K562 (cell line): Measurements from ENCODE around the gene POMGNT1. TPM values are rescaled to one million over a fixed set of nuclear protein-coding genes. Genes with fewer than 3 reads are reported as not detected.

Source experiments
- ATAC-seq: fragments of 200-7000 bp; cut with Tn5 transposase; 3 replicates; pipeline ENCODE4 v1.9.1; 2020; ENCODE audit warnings: moderate library complexity
- BruUV-seq: library from RNA; stranded (reverse); fragments of 400-500 nt; replicated peaks from 2 replicates; lab custom pipeline; 2021; lab: Mats Ljungman, UMichigan
- CTCF ChIA-PET: fragments of 300-600 bp; formaldehyde crosslinking; extraction: SDS; loops from one replicate; lab custom pipeline; 2021; ENCODE audit warnings: low intra/inter-chr PET ratio; lab: Yijun Ruan, JAX
- POLR2A ChIA-PET: fragments of 300-600, 350-650 bp; sonication (Branson Sonifier 250); formaldehyde crosslinking; extraction: SDS; loops from one replicate; lab custom pipeline; 2021; ENCODE audit warnings: antibody characterized with exemption, inconsistent platforms; lab: Yijun Ruan, JAX
- DNase-seq, 4 experiments: peaks; one replicate each; pipeline versions ENCODE4 v3.0.0 to v3.0.0-alpha.2; 2011 to 2018; ENCODE audit warnings: low spot score in 3 of 4, mixed read lengths in 3 of 4; ENCODE audit errors: extremely low read depth in 1 of 4
- FAIRE-seq: peaks from 2 replicates; lab custom pipeline; 2011; peaks lifted over from hg19 to GRCh38; lab: Jason Lieb, UNC
- H2AFZ ChIP-seq: 2 replicates; pipeline ENCODE4 v1.6.0; 2011; ENCODE audit warnings: low read depth, low read length, control low read depth, inconsistent platforms
- H3K27ac ChIP-seq: fragments of 200-600 bp; 3 replicates; pipeline ENCODE4 v1.8.0; 2011; ENCODE audit warnings: low read depth, mild to moderate bottlenecking, control low read depth, inconsistent platforms, low read length, moderate library complexity, mixed read lengths; ENCODE audit errors: extremely low read depth
- H3K27me3 ChIP-seq, 2 experiments: fragments of 300-600 bp in 1 of 2; 2 replicates in 1 of 2; 3 replicates in 1 of 2; pipeline versions ENCODE4 v1.6.0 to v1.8.0; 2011; ENCODE audit warnings: inconsistent platforms in 2 of 2, low read length in 2 of 2, mild to moderate bottlenecking in 1 of 2, mixed read lengths in 1 of 2, moderate library complexity in 1 of 2; ENCODE audit not compliant: control insufficient read depth in 2 of 2, insufficient read depth in 2 of 2
- H3K36me3 ChIP-seq: fragments of 300-600 bp; 3 replicates; pipeline ENCODE4 v1.8.0; 2011; ENCODE audit warnings: mild to moderate bottlenecking, low read length, inconsistent platforms; ENCODE audit not compliant: control insufficient read depth, insufficient read depth
- H3K4me1 ChIP-seq, 2 experiments: fragments of 200-600 bp in 1 of 2; replicated peaks in 1 of 2; 2 replicates in 1 of 2; 3 replicates in 1 of 2; pipeline versions ENCODE4 v1.5.1 to v1.8.0; 2011; ENCODE audit warnings: inconsistent platforms in 2 of 2, low read length in 2 of 2, mild to moderate bottlenecking in 1 of 2, mixed read lengths in 1 of 2, moderate library complexity in 1 of 2; ENCODE audit not compliant: control insufficient read depth in 2 of 2, insufficient read depth in 2 of 2
- H3K4me2 ChIP-seq: 2 replicates; pipeline ENCODE4 v1.6.1; 2011; ENCODE audit warnings: low read length, control low read depth, inconsistent platforms, mixed read lengths; ENCODE audit not compliant: insufficient read depth
- H3K4me3 ChIP-seq: fragments of 200-600 bp; sonication (generic), shearing (Covaris generic); 2 replicates; pipeline ENCODE4 v1.5.1; 2016; ENCODE audit warnings: control low read depth, inconsistent platforms
- H3K79me2 ChIP-seq: fragments of 200-600 bp; 3 replicates; pipeline ENCODE4 v1.8.0; 2011; ENCODE audit warnings: low read length, inconsistent platforms; ENCODE audit not compliant: control insufficient read depth, insufficient read depth
- H3K9ac ChIP-seq, 2 experiments: 2 replicates each; pipeline versions ENCODE4 v1.6.0 to v1.6.1; 2011; ENCODE audit warnings: low read depth in 2 of 2, low read length in 2 of 2, control low read depth in 1 of 2, inconsistent platforms in 1 of 2, mild to moderate bottlenecking in 1 of 2, mixed read lengths in 1 of 2; ENCODE audit not compliant: insufficient read depth in 1 of 2
- H3K9me1 ChIP-seq: one replicate; pipeline ENCODE4 v1.6.0; 2011; ENCODE audit warnings: inconsistent platforms, mild to moderate bottlenecking, low read length, moderate library complexity; ENCODE audit not compliant: control insufficient read depth, insufficient read depth
- H3K9me3 ChIP-seq: replicated peaks from 2 replicates; pipeline ENCODE4 v1.5.1; 2011; ENCODE audit warnings: low read depth, low read length, inconsistent platforms; ENCODE audit not compliant: control insufficient read depth, insufficient read depth
- H4K20me1 ChIP-seq: replicated peaks from 2 replicates; pipeline ENCODE4 v1.6.1; 2011; ENCODE audit warnings: low read length, inconsistent platforms, mixed read lengths; ENCODE audit not compliant: control insufficient read depth, insufficient read depth
- FOXA1 ChIP-seq: fragments of 450-650 bp; IDR thresholded peaks from 2 replicates; pipeline ENCODE4 v1.6.1; 2016; ENCODE audit warnings: mild to moderate bottlenecking, borderline replicate concordance
- HMG20B ChIP-seq: fragments of 250-450 bp; sonication (Bioruptor Pico); IDR thresholded peaks from 2 replicates; pipeline ENCODE4 v1.5.0; 2021; ENCODE audit warnings: mild to moderate bottlenecking
- L3MBTL2 ChIP-seq: fragments of 450-650 bp; IDR thresholded peaks from 2 replicates; pipeline ENCODE4 v1.6.1; 2016; ENCODE audit warnings: mild to moderate bottlenecking, moderate library complexity
- LCOR ChIP-seq: sonication (generic); formaldehyde crosslinking; IDR thresholded peaks from 2 replicates; pipeline ENCODE4 v1.8.0; 2022; ENCODE audit warnings: mild to moderate bottlenecking, missing genetic modification reagents
- MCM2 ChIP-seq: fragments of 450-650 bp; IDR thresholded peaks from 2 replicates; pipeline ENCODE4 v1.6.1; 2017; ENCODE audit warnings: low read depth, mild to moderate bottlenecking
- PCBP1 ChIP-seq: fragments of 200-400 bp; formaldehyde crosslinking; IDR thresholded peaks from 2 replicates; pipeline ENCODE4 v1.6.1; 2018; ENCODE audit warnings: mild to moderate bottlenecking, low read depth, low read length; ENCODE audit not compliant: poor library complexity, severe bottlenecking
- PKNOX1 ChIP-seq: fragments of 450-650 bp; IDR thresholded peaks from 2 replicates; pipeline ENCODE4 v1.6.1; 2016
- POLR2A ChIP-seq: fragments of 450-650 bp; conservative IDR thresholded peaks from 2 replicates; pipeline ENCODE4 v1.6.1; 2016
- RBM15 ChIP-seq: fragments of 200-400 bp; formaldehyde crosslinking; IDR thresholded peaks from 2 replicates; pipeline ENCODE4 v1.6.1; 2018; ENCODE audit warnings: mild to moderate bottlenecking, low read length, moderate library complexity; ENCODE audit not compliant: insufficient read depth
- RUNX1 ChIP-seq: sonication (generic); IDR thresholded peaks from 2 replicates; pipeline ENCODE4 v1.6.1; 2016; ENCODE audit warnings: antibody characterized with exemption, low read depth
- SMAD1 ChIP-seq: fragments of 150-350 bp; IDR thresholded peaks from 2 replicates; pipeline ENCODE4 v1.6.1; 2014; ENCODE audit warnings: low read length, low read depth; ENCODE audit not compliant: partially characterized antibody
- SP2 ChIP-seq: IDR thresholded peaks from 2 replicates; pipeline ENCODE4 v1.6.1; 2011; ENCODE audit warnings: mild to moderate bottlenecking, low read depth, low read length, moderate library complexity; ENCODE audit not compliant: poor library complexity, severe bottlenecking; ENCODE audit errors: extremely low read depth
- ZFX ChIP-seq: sonication (generic); formaldehyde crosslinking; IDR thresholded peaks from 2 replicates; pipeline ENCODE4 v1.8.0; 2022; ENCODE audit warnings: mild to moderate bottlenecking, missing genetic modification reagents, moderate library complexity
- ZNF41 ChIP-seq: fragments of 250-450 bp; sonication (Bioruptor Pico); conservative IDR thresholded peaks from 2 replicates; pipeline ENCODE4 v1.4.0; 2020; ENCODE audit warnings: mild to moderate bottlenecking
- WGBS: fragments of 100-300 bp; shearing (Covaris generic); methylation state at CpG from one replicate; pipeline ENCODE4 v1.1.6; 2016; ENCODE audit warnings: low coverage, mixed read lengths; ENCODE audit not compliant: insufficient coverage; ENCODE audit errors: missing lambda C conversion rate; 5-methylcytosine and 5-hydroxymethylcytosine counted together
- in situ Hi-C: fragments of 300-500 bp; cut with MboI; formaldehyde crosslinking; loops from 4 replicates; pipeline ENCODE4 v1.15.0; 2018; ENCODE audit warnings: inconsistent platforms, mixed read lengths
- intact Hi-C: fragments of 100-400 bp; cut with micrococcal nuclease; formaldehyde crosslinking; loops from 2 replicates; pipeline ENCODE4 v1.14.2; 2022
- polyA plus RNA-seq, 8 experiments: library from polyadenylated mRNA; depleted of rRNA in 4 of 8; stranded (reverse) in 5 of 8; unstranded in 3 of 8; fragments of >200 nt; fragmentation: Nextera tagmentation in 2 of 8; fragmentation: Illumina TruSeq in 1 of 8; extraction: Ambion mirVana in 2 of 8; extraction: Trizol in 1 of 8; gene quantifications; 2 replicates each; pipeline versions ENCODE4 v1.2.1 to v1.2.3, GENCODE V29; 2011 to 2014; ENCODE audit warnings: inconsistent platforms in 1 of 8, missing spikeins in 1 of 8
- total RNA-seq, 7 experiments: library from RNA; depleted of rRNA in 6 of 7; stranded (reverse); fragments of >200 nt in 6 of 7; fragmentation: Illumina TruSeq in 2 of 7; extraction: Trizol in 2 of 7; gene quantifications; 2 replicates each; pipeline versions ENCODE4 v1.2.1 to v1.2.3, GENCODE V29; 2011 to 2021; ENCODE audit warnings: low replicate concordance in 1 of 7
- TF ChIP-seq, protein P1 (sequence below): conservative IDR thresholded peaks from 2 replicates; pipeline ENCODE4 v1.6.1; 2011; ENCODE audit warnings: low read depth, mild to moderate bottlenecking, low read length; ENCODE audit not compliant: control insufficient read depth
- TF ChIP-seq, protein P2 (sequence below): fragments of 450-650 bp; IDR thresholded peaks from 2 replicates; pipeline ENCODE4 v1.7.0; 2016; ENCODE audit warnings: borderline replicate concordance

The POMGNT1 gene
- total and polyA plus RNA-seq, 9 of the 15 experiments (the other 6 are each of a cell fraction or from before 2014, with no cell fraction given) = 14.1 to 58.9 (median 37.8) TPM

DNA sequence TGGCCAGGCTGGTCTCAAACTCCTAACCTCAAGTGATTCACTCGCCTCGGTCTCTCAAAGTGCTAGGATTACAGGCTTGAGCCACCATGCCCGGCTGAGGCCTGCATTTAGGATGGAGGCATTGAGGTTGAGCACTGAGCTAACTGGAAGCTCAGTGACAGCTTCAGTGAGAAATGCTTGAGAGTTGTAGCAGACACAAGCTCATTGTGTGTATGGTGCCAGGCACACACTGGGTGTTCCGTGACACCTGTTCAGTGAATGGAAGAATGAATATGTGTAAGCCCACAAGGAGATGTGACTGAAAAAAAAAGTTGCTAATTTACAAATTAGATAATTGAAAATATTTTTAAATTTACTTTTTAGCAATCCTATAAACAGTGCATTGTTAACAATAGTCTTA, 26.7 kb upstream of the POMGNT1 start:
- intact Hi-C loops = loop anchor here (5.0 kb wide), 1 partner anchor 122 kb away; no protein-coding TSS in a partner anchor
- TF ChIP-seq ZNF41 (CRISPR knock-in tag) (no peak), HMG20B (CRISPR knock-in tag) (no peak), MCM2 (no peak), L3MBTL2 (no peak), FOXA1 (no peak), PKNOX1 (no peak), SP2 (no peak), RUNX1 (no peak), RBM15 (no peak), ZFX (CRISPR knock-in tag) (no peak), SMAD1 (no peak), LCOR (CRISPR knock-in tag) (no peak), PCBP1 (no peak), POLR2A (no peak)
- TF ChIP-seq, protein P1, sequence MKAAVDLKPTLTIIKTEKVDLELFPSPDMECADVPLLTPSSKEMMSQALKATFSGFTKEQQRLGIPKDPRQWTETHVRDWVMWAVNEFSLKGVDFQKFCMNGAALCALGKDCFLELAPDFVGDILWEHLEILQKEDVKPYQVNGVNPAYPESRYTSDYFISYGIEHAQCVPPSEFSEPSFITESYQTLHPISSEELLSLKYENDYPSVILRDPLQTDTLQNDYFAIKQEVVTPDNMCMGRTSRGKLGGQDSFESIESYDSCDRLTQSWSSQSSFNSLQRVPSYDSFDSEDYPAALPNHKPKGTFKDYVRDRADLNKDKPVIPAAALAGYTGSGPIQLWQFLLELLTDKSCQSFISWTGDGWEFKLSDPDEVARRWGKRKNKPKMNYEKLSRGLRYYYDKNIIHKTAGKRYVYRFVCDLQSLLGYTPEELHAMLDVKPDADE = no peak
- TF ChIP-seq, protein P2, sequence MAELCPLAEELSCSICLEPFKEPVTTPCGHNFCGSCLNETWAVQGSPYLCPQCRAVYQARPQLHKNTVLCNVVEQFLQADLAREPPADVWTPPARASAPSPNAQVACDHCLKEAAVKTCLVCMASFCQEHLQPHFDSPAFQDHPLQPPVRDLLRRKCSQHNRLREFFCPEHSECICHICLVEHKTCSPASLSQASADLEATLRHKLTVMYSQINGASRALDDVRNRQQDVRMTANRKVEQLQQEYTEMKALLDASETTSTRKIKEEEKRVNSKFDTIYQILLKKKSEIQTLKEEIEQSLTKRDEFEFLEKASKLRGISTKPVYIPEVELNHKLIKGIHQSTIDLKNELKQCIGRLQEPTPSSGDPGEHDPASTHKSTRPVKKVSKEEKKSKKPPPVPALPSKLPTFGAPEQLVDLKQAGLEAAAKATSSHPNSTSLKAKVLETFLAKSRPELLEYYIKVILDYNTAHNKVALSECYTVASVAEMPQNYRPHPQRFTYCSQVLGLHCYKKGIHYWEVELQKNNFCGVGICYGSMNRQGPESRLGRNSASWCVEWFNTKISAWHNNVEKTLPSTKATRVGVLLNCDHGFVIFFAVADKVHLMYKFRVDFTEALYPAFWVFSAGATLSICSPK = no peak

More for the DNA sequence above, 26.7 kb upstream of the POMGNT1 start:
- Histone ChIP-seq H4K20me1 (no peaks in the 10 kb centered on the region), H3K36me3 (no peaks in the 10 kb centered on the region), H3K9me1 (no peaks in the 10 kb centered on the region), H3K4me2 (no peak overlapping the region), H3K27ac (no peak overlapping the region), H3K4me1 (no peaks in the 10 kb centered on the region; a peak in 1 of 5 replicates), H3K27me3 (no peaks in the 10 kb centered on the region), H3K4me3 (no peak overlapping the region), H3K9me3 (no peaks in the 10 kb centered on the region), H3K9ac (no peak overlapping the region), H2AFZ (no peak overlapping the region), H3K79me2 (no peaks in the 10 kb centered on the region)
- ChIA-PET CTCF (interaction anchor here (0.5 to 4.6 kb wide), 2 partner anchors 47 to 188 kb away, joined by 4 to 32 read pairs; no protein-coding TSS in a partner anchor), POLR2A (interaction anchor here (0.7 to 2.5 kb wide), 5 partner anchors 9 to 93 kb away, joined by 4 to 12 read pairs (median 6); partner anchors contain the start of genes PIK3R3 and RAD54L)
- ATAC-seq (no peak), FAIRE-seq (no peak), DNase-seq (no peak)
- in situ Hi-C loops = no loop called here
- WGBS = 32% methylated on average over 4 of the region's 4 CpGs
- no TSS peak for BruUV-seq
